GM12878 (cell line): ENCODE results near the gene CCNC. TPM values are rescaled to one million over a fixed set of nuclear protein-coding genes. Genes with fewer than 3 reads are reported as not detected.

ENCODE experiments used
- BACH1 ChIP-seq: fragments of 450-650 bp; IDR thresholded peaks from 2 replicates; pipeline ENCODE4 v1.6.1; 2017; ENCODE audit warnings: mild to moderate bottlenecking, borderline replicate concordance
- BCL3 ChIP-seq: IDR thresholded peaks from 2 replicates; pipeline ENCODE4 v1.6.1; 2011; ENCODE audit warnings: borderline replicate concordance, low read depth, mild to moderate bottlenecking, moderate library complexity, low read length; ENCODE audit not compliant: insufficient read depth, poor library complexity, severe bottlenecking
- CBFB ChIP-seq: IDR thresholded peaks from 2 replicates; pipeline ENCODE4 v1.6.1; 2016; ENCODE audit warnings: antibody characterized with exemption, low read depth
- CREM ChIP-seq: IDR thresholded peaks from 2 replicates; pipeline ENCODE4 v1.6.1; 2014; ENCODE audit warnings: antibody characterized with exemption, low read depth
- DPF2 ChIP-seq: fragments of 450-650 bp; IDR thresholded peaks from 2 replicates; pipeline ENCODE4 v1.6.1; 2017; ENCODE audit warnings: mild to moderate bottlenecking
- EED ChIP-seq: sonication (generic); IDR thresholded peaks from 2 replicates; pipeline ENCODE4 v1.6.1; 2016; ENCODE audit warnings: antibody characterized with exemption, low read depth
- HSF1 ChIP-seq: fragments of 150-350 bp; IDR thresholded peaks from 2 replicates; pipeline ENCODE4 v1.6.1; 2014; ENCODE audit warnings: mild to moderate bottlenecking, low read depth, low read length
- IKZF2 ChIP-seq, 2 experiments: fragments of 450-650 bp; IDR thresholded peaks; 2 replicates each; pipeline ENCODE4 v1.6.1; 2017; ENCODE audit warnings: mild to moderate bottlenecking in 2 of 2, moderate library complexity in 2 of 2
- KLF5 ChIP-seq: fragments of 450-650 bp; IDR thresholded peaks from 2 replicates; pipeline ENCODE4 v1.6.1; 2014; ENCODE audit warnings: mild to moderate bottlenecking; ENCODE audit not compliant: partially characterized antibody
- MAX ChIP-seq: IDR thresholded peaks from 2 replicates; pipeline ENCODE4 v1.6.1; 2012; ENCODE audit warnings: low read depth, low read length, improper control_type of control experiment
- MTA3 ChIP-seq: IDR thresholded peaks from 2 replicates; pipeline ENCODE4 v1.6.1; 2012; ENCODE audit warnings: low read length, inconsistent platforms, borderline replicate concordance
- NBN ChIP-seq: fragments of 450-650 bp; IDR thresholded peaks from 2 replicates; pipeline ENCODE4 v1.6.1; 2016
- PAX5 ChIP-seq: IDR thresholded peaks from 2 replicates; pipeline ENCODE4 v1.6.1; 2011; ENCODE audit warnings: low read depth, low read length, borderline replicate concordance
- POLR2A ChIP-seq: IDR thresholded peaks from 2 replicates; pipeline ENCODE4 v1.6.1; 2011; ENCODE audit warnings: low read depth, mild to moderate bottlenecking, low read length
- RAD21 ChIP-seq: IDR thresholded peaks from 2 replicates; pipeline ENCODE4 v1.6.1; 2011; ENCODE audit warnings: mild to moderate bottlenecking, low read depth, low read length, moderate library complexity; ENCODE audit not compliant: insufficient read depth
- RBBP5 ChIP-seq: fragments of 200-600 bp; sonication (generic); conservative IDR thresholded peaks from 2 replicates; pipeline ENCODE4 v1.6.1; 2016
- RFX5 ChIP-seq: IDR thresholded peaks from 2 replicates; pipeline ENCODE4 v1.6.1; 2011; ENCODE audit warnings: low read depth, low read length, improper control_type of control experiment
- RUNX3 ChIP-seq: IDR thresholded peaks from 2 replicates; pipeline ENCODE4 v1.6.1; 2012; ENCODE audit warnings: low read length, inconsistent platforms
- SMAD5 ChIP-seq: IDR thresholded peaks from 2 replicates; pipeline ENCODE4 v1.6.1; 2016; ENCODE audit warnings: antibody characterized with exemption, low read depth
- SRF ChIP-seq, 2 experiments: IDR thresholded peaks; 2 replicates each; pipeline ENCODE4 v1.6.1; 2011; ENCODE audit warnings: low read depth in 2 of 2, low read length in 2 of 2, mild to moderate bottlenecking in 1 of 2, moderate library complexity in 1 of 2
- polyA plus RNA-seq, 11 experiments: library from polyadenylated mRNA; depleted of rRNA in 4 of 11; unstranded in 6 of 11; stranded (reverse) in 5 of 11; fragments of >200 nt; fragmentation: Nextera tagmentation in 4 of 11; fragmentation: Illumina TruSeq in 1 of 11; extraction: Ambion mirVana in 4 of 11; extraction: Trizol in 1 of 11; gene quantifications; 1 replicate in 1 of 11; 2 replicates in 10 of 11; pipeline versions ENCODE4 v1.2.1 to v1.2.3, GENCODE V29; 2011 to 2016; ENCODE audit warnings: inconsistent platforms in 2 of 11, missing spikeins in 2 of 11, low read depth in 1 of 11
- total RNA-seq, 4 experiments: library from RNA; depleted of rRNA in 3 of 4; stranded (reverse); fragments of >200 nt in 3 of 4; fragmentation: Illumina TruSeq in 1 of 4; extraction: Trizol in 1 of 4; gene quantifications; 2 replicates each; pipeline versions ENCODE4 v1.2.1 to v1.2.3, GENCODE V29; 2013 to 2021

CCNC gene
- total and polyA plus RNA-seq, 10 of the 15 experiments (the other 5 are each of a cell fraction or from before 2014, with no cell fraction given): 68.5 to 168 (median 99.4) TPM

GRCh38 chr6:99520855-99521632 lies 47.4 kb downstream of the CCNC start (continued):
- TF ChIP-seq POLR2A (peak; percentile 92), MTA3 (no peak; the same call in 1 of the 2 replicates), RFX5 (0 out of 2 replicates have a peak, but pooled peaks have one; percentile 18), NBN (peak; percentile 81; the same call in 1 of the 2 replicates), KLF5 (peak; percentile 40), RAD21 (peak; percentile 58), RUNX3 (peak; percentile 85), BCL3 (no peak), DPF2 (peak; percentile 65; the same call in 1 of the 2 replicates), HSF1 (no peak), PAX5 (0 out of 2 replicates have a peak, but pooled peaks have one; percentile 32), SRF (IDR thresholded peaks at IDR 0.05; ENCODE audit: low read depth in 2 of 2, low read length in 2 of 2) (no peak), CREM (peak; percentile 38), RBBP5 (no peak), IKZF2 (IDR thresholded peaks at IDR 0.05) (peak; percentile 85 to 86), SMAD5 (no peak; the same call in 1 of the 2 replicates), MAX (peak; percentile 51; the same call in 1 of the 2 replicates), CBFB (peak; percentile 79; the same call in 1 of the 2 replicates), EED (peak; percentile 89), BACH1 (0 out of 2 replicates have a peak, but pooled peaks have one; percentile 11)
